K562 (cell line): ENCODE results near the gene CDADC1. TPM values are rescaled to one million over a fixed set of nuclear protein-coding genes. Genes with fewer than 3 reads are reported as not detected.

Source experiments
- ATAC-seq: fragments of 200-7000 bp; cut with Tn5 transposase; 3 replicates; pipeline ENCODE4 v1.9.1; 2020; ENCODE audit warnings: moderate library complexity
- BruUV-seq: library from RNA; stranded (reverse); fragments of 400-500 nt; replicated peaks from 2 replicates; lab custom pipeline; 2021; lab: Mats Ljungman, UMichigan
- CTCF ChIA-PET: fragments of 300-600 bp; formaldehyde crosslinking; extraction: SDS; loops from one replicate; lab custom pipeline; 2021; ENCODE audit warnings: low intra/inter-chr PET ratio; lab: Yijun Ruan, JAX
- POLR2A ChIA-PET: fragments of 300-600, 350-650 bp; sonication (Branson Sonifier 250); formaldehyde crosslinking; extraction: SDS; loops from one replicate; lab custom pipeline; 2021; ENCODE audit warnings: antibody characterized with exemption, inconsistent platforms; lab: Yijun Ruan, JAX
- DNase-seq, 4 experiments: peaks; one replicate each; pipeline versions ENCODE4 v3.0.0 to v3.0.0-alpha.2; 2011 to 2018; ENCODE audit warnings: low spot score in 3 of 4, mixed read lengths in 3 of 4; ENCODE audit errors: extremely low read depth in 1 of 4
- FAIRE-seq: peaks from 2 replicates; lab custom pipeline; 2011; peaks lifted over from hg19 to GRCh38; lab: Jason Lieb, UNC
- H2AFZ ChIP-seq: 2 replicates; pipeline ENCODE4 v1.6.0; 2011; ENCODE audit warnings: low read depth, low read length, control low read depth, inconsistent platforms
- H3K27ac ChIP-seq: fragments of 200-600 bp; 3 replicates; pipeline ENCODE4 v1.8.0; 2011; ENCODE audit warnings: low read depth, mild to moderate bottlenecking, control low read depth, inconsistent platforms, low read length, moderate library complexity, mixed read lengths; ENCODE audit errors: extremely low read depth
- H3K27me3 ChIP-seq, 2 experiments: fragments of 300-600 bp in 1 of 2; 2 replicates in 1 of 2; 3 replicates in 1 of 2; pipeline versions ENCODE4 v1.6.0 to v1.8.0; 2011; ENCODE audit warnings: inconsistent platforms in 2 of 2, low read length in 2 of 2, mild to moderate bottlenecking in 1 of 2, mixed read lengths in 1 of 2, moderate library complexity in 1 of 2; ENCODE audit not compliant: control insufficient read depth in 2 of 2, insufficient read depth in 2 of 2
- H3K36me3 ChIP-seq: fragments of 300-600 bp; 3 replicates; pipeline ENCODE4 v1.8.0; 2011; ENCODE audit warnings: mild to moderate bottlenecking, low read length, inconsistent platforms; ENCODE audit not compliant: control insufficient read depth, insufficient read depth
- H3K4me1 ChIP-seq, 2 experiments: fragments of 200-600 bp in 1 of 2; replicated peaks in 1 of 2; 2 replicates in 1 of 2; 3 replicates in 1 of 2; pipeline versions ENCODE4 v1.5.1 to v1.8.0; 2011; ENCODE audit warnings: inconsistent platforms in 2 of 2, low read length in 2 of 2, mild to moderate bottlenecking in 1 of 2, mixed read lengths in 1 of 2, moderate library complexity in 1 of 2; ENCODE audit not compliant: control insufficient read depth in 2 of 2, insufficient read depth in 2 of 2
- H3K4me2 ChIP-seq: 2 replicates; pipeline ENCODE4 v1.6.1; 2011; ENCODE audit warnings: low read length, control low read depth, inconsistent platforms, mixed read lengths; ENCODE audit not compliant: insufficient read depth
- H3K4me3 ChIP-seq: fragments of 200-600 bp; sonication (generic), shearing (Covaris generic); 2 replicates; pipeline ENCODE4 v1.5.1; 2016; ENCODE audit warnings: control low read depth, inconsistent platforms
- H3K79me2 ChIP-seq: fragments of 200-600 bp; 3 replicates; pipeline ENCODE4 v1.8.0; 2011; ENCODE audit warnings: low read length, inconsistent platforms; ENCODE audit not compliant: control insufficient read depth, insufficient read depth
- H3K9ac ChIP-seq, 2 experiments: 2 replicates each; pipeline versions ENCODE4 v1.6.0 to v1.6.1; 2011; ENCODE audit warnings: low read depth in 2 of 2, low read length in 2 of 2, control low read depth in 1 of 2, inconsistent platforms in 1 of 2, mild to moderate bottlenecking in 1 of 2, mixed read lengths in 1 of 2; ENCODE audit not compliant: insufficient read depth in 1 of 2
- H3K9me1 ChIP-seq: one replicate; pipeline ENCODE4 v1.6.0; 2011; ENCODE audit warnings: inconsistent platforms, mild to moderate bottlenecking, low read length, moderate library complexity; ENCODE audit not compliant: control insufficient read depth, insufficient read depth
- H3K9me3 ChIP-seq: replicated peaks from 2 replicates; pipeline ENCODE4 v1.5.1; 2011; ENCODE audit warnings: low read depth, low read length, inconsistent platforms; ENCODE audit not compliant: control insufficient read depth, insufficient read depth
- H4K20me1 ChIP-seq: replicated peaks from 2 replicates; pipeline ENCODE4 v1.6.1; 2011; ENCODE audit warnings: low read length, inconsistent platforms, mixed read lengths; ENCODE audit not compliant: control insufficient read depth, insufficient read depth
- RAD51 ChIP-seq: fragments of 450-650 bp; IDR thresholded peaks from 2 replicates; pipeline ENCODE4 v1.7.1; 2016; ENCODE audit warnings: low read depth, mild to moderate bottlenecking, borderline replicate concordance
- TAL1 ChIP-seq: fragments of 450-650 bp; IDR thresholded peaks from 2 replicates; pipeline ENCODE4 v1.6.1; 2016; ENCODE audit warnings: mild to moderate bottlenecking
- ZBTB26 ChIP-seq: fragments of 450-650 bp; formaldehyde crosslinking; IDR thresholded peaks from 2 replicates; pipeline ENCODE4 v1.4.0; 2022; ENCODE audit warnings: missing genetic modification characterization
- ZFX ChIP-seq: sonication (generic); formaldehyde crosslinking; IDR thresholded peaks from 2 replicates; pipeline ENCODE4 v1.8.0; 2022; ENCODE audit warnings: mild to moderate bottlenecking, missing genetic modification reagents, moderate library complexity
- WGBS: fragments of 100-300 bp; shearing (Covaris generic); methylation state at CpG from one replicate; pipeline ENCODE4 v1.1.6; 2016; ENCODE audit warnings: low coverage, mixed read lengths; ENCODE audit not compliant: insufficient coverage; ENCODE audit errors: missing lambda C conversion rate; 5-methylcytosine and 5-hydroxymethylcytosine counted together
- in situ Hi-C: fragments of 300-500 bp; cut with MboI; formaldehyde crosslinking; loops from 4 replicates; pipeline ENCODE4 v1.15.0; 2018; ENCODE audit warnings: inconsistent platforms, mixed read lengths
- intact Hi-C: fragments of 100-400 bp; cut with micrococcal nuclease; formaldehyde crosslinking; loops from 2 replicates; pipeline ENCODE4 v1.14.2; 2022
- polyA plus RNA-seq, 8 experiments: library from polyadenylated mRNA; depleted of rRNA in 4 of 8; stranded (reverse) in 5 of 8; unstranded in 3 of 8; fragments of >200 nt; fragmentation: Nextera tagmentation in 2 of 8; fragmentation: Illumina TruSeq in 1 of 8; extraction: Ambion mirVana in 2 of 8; extraction: Trizol in 1 of 8; gene quantifications; 2 replicates each; pipeline versions ENCODE4 v1.2.1 to v1.2.3, GENCODE V29; 2011 to 2014; ENCODE audit warnings: inconsistent platforms in 1 of 8, missing spikeins in 1 of 8
- total RNA-seq, 7 experiments: library from RNA; depleted of rRNA in 6 of 7; stranded (reverse); fragments of >200 nt in 6 of 7; fragmentation: Illumina TruSeq in 2 of 7; extraction: Trizol in 2 of 7; gene quantifications; 2 replicates each; pipeline versions ENCODE4 v1.2.1 to v1.2.3, GENCODE V29; 2011 to 2021; ENCODE audit warnings: low replicate concordance in 1 of 7

Gene CDADC1
- total and polyA plus RNA-seq, 9 of the 15 experiments (the other 6 are each of a cell fraction or from before 2014, with no cell fraction given) = 4.1 to 11.8 (median 6.3) TPM

GRCh38 chr13:49256841-49257240 lies 9.1 kb downstream of the CDADC1 start:
- H3K4me3 ChIP-seq = no peak overlapping the region
- H3K9me3 ChIP-seq = no peaks in the 10 kb centered on the region
- H2AFZ ChIP-seq = no peak overlapping the region
- 100% methylated on average over 2 of the region's 2 CpGs for WGBS
- H3K9ac ChIP-seq = no peak overlapping the region
- H3K4me1 ChIP-seq = no peaks in the 10 kb centered on the region
- intact Hi-C loops (no loop called here), in situ Hi-C loops (no loop called here)
- ChIA-PET POLR2A (no interaction called here), CTCF (no interaction called here)
- TF ChIP-seq TAL1 (no peak), RAD51 (no peak), ZBTB26 (CRISPR knock-in tag) (no peak)
- peaks cover 46% of the 10 kb centered on the region; the same call in 2 of the 3 replicates for H3K36me3 ChIP-seq
- no peak for ATAC-seq
- FAIRE-seq = no peak
- H3K4me2 ChIP-seq = no peak overlapping the region
- H3K27ac ChIP-seq = no peak overlapping the region
- H3K27me3 ChIP-seq = no peaks in the 10 kb centered on the region
- BruUV-seq = no TSS peak
- DNase-seq = no peak
- H3K9me1 ChIP-seq = no peaks in the 10 kb centered on the region
- H3K79me2 ChIP-seq = no peaks in the 10 kb centered on the region
- H4K20me1 ChIP-seq = no peaks in the 10 kb centered on the region

DNA sequence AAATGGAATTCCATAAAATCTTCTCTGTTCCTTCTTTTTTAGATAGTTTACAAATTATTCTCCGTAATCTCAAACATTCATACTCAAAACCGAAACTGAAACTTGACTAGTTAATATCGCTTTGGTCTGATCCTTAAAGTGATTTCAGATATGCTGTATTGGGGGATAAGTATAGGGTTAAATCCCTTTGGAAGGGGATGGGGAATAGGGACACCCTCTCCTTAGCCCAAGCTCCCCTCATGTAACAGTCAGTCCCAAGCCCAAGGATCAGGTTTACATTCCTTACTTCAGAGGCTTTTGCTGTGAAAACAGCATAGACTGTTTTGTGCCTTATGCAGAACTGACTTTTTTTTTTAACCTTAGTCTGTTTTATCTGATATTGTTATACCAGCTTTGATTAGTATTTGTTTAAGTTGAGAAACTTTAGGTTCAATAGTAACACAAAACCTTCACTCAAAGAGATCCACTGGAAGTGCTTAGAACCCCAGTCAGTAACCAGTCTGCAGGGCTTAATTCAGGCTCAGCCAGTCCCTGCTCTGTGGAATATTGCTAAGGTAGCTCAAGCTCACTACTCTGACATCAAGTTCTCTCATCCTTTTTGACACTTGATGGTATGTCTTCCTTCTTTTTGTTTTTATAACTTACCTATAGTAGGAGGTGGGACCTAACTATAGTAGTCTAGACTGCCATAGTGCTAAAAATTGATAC lies 10.5 kb downstream of the CDADC1 start:
- Histone ChIP-seq H3K9me3 (no peaks in the 10 kb centered on the region), H3K9me1 (no peaks in the 10 kb centered on the region), H4K20me1 (no peaks in the 10 kb centered on the region), H3K79me2 (no peaks in the 10 kb centered on the region), H3K4me2 (no peak overlapping the region), H3K4me3 (no peak overlapping the region), H2AFZ (no peak overlapping the region), H3K36me3 (peaks cover 46% of the 10 kb centered on the region; the same call in 2 of the 3 replicates), H3K27ac (no peak overlapping the region), H3K4me1 (no peaks in the 10 kb centered on the region)
- ATAC-seq (no peak), FAIRE-seq (no peak)
- intact Hi-C loops = no loop called here
- WGBS = 75% methylated on average over 2 of the region's 3 CpGs
- in situ Hi-C loops = no loop called here
- ChIA-PET CTCF (no interaction called here), POLR2A (interaction anchor here (0.5 to 1.0 kb wide), 2 partner anchors 10 to 11 kb away, joined by 3 read pairs; partner anchors contain the start of gene CDADC1)
- no peak for TF ChIP-seq ZFX (CRISPR knock-in tag)
- TF ChIP-seq, all 486 proteins: peak for 0
- no TSS peak for BruUV-seq
- no peak overlapping the region for H3K9ac ChIP-seq
- no peaks in the 10 kb centered on the region for H3K27me3 ChIP-seq
- no peak for DNase-seq
